DND-41 (cell line): ENCODE results near the gene OR1Q1.

Experiments used
- ATAC-seq: fragments of 200-7000 bp; cut with Tn5 transposase; 3 replicates; pipeline ENCODE4 v1.9.1; 2021; ENCODE audit warnings: low read depth; ENCODE audit not compliant: insufficient read depth
- DNase-seq: peaks from one replicate; pipeline ENCODE4 v3.0.0-alpha.2; 2020
- H2AFZ ChIP-seq: 2 replicates; pipeline ENCODE4 v1.6.0; 2012; ENCODE audit warnings: low read depth, low read length
- H3K27ac ChIP-seq: 2 replicates; pipeline ENCODE4 v1.5.1; 2012; ENCODE audit warnings: low read length, inconsistent platforms
- H3K27me3 ChIP-seq: fragments of 200-600 bp; sonication (generic); 2 replicates; pipeline ENCODE4 v1.6.0; 2012; ENCODE audit warnings: low read length, mild to moderate bottlenecking, inconsistent platforms; ENCODE audit not compliant: insufficient read depth, poor library complexity
- H3K36me3 ChIP-seq: 2 replicates; pipeline ENCODE4 v1.5.1; 2012; ENCODE audit warnings: low read length, inconsistent platforms; ENCODE audit not compliant: insufficient read depth
- H3K4me1 ChIP-seq: 2 replicates; pipeline ENCODE4 v1.5.1; 2012; ENCODE audit warnings: mild to moderate bottlenecking, low read length; ENCODE audit not compliant: insufficient read depth
- H3K4me2 ChIP-seq: 2 replicates; pipeline ENCODE4 v1.6.0; 2012; ENCODE audit warnings: mild to moderate bottlenecking, moderate library complexity, low read length, inconsistent platforms; ENCODE audit not compliant: insufficient read depth
- H3K4me3 ChIP-seq, 2 experiments: fragments of 200-600 bp in 1 of 2; shearing (Covaris generic) in 1 of 2; 2 replicates each; pipeline ENCODE4 v1.5.1; 2012 to 2016; ENCODE audit warnings: inconsistent platforms in 2 of 2, low read length in 2 of 2, mild to moderate bottlenecking in 2 of 2, low read depth in 1 of 2, moderate library complexity in 1 of 2
- H3K79me2 ChIP-seq: 2 replicates; pipeline ENCODE4 v1.6.0; 2012; ENCODE audit warnings: low read length, inconsistent platforms; ENCODE audit not compliant: insufficient read depth
- H3K9ac ChIP-seq: 2 replicates; pipeline ENCODE4 v1.6.0; 2012; ENCODE audit warnings: low read depth, mild to moderate bottlenecking, inconsistent platforms, low read length, moderate library complexity
- H3K9me3 ChIP-seq: 2 replicates; pipeline ENCODE4 v1.5.1; 2012; ENCODE audit warnings: low read length, moderate library complexity, mild to moderate bottlenecking, inconsistent platforms; ENCODE audit not compliant: insufficient read depth, severe bottlenecking
- H4K20me1 ChIP-seq: 2 replicates; pipeline ENCODE4 v1.6.0; 2012; ENCODE audit warnings: low read length; ENCODE audit not compliant: insufficient read depth
- EZH2 ChIP-seq: IDR thresholded peaks from 3 replicates; pipeline ENCODE4 v1.6.1; 2012; ENCODE audit warnings: borderline replicate concordance, low read depth, mild to moderate bottlenecking, moderate library complexity, low read length, inconsistent platforms; ENCODE audit not compliant: severe bottlenecking
- TF ChIP-seq, protein P1 (sequence below): IDR thresholded peaks from 2 replicates; pipeline ENCODE4 v1.5.1; 2012; ENCODE audit warnings: borderline replicate concordance, low read length, moderate library complexity, mild to moderate bottlenecking; ENCODE audit not compliant: poor library complexity, severe bottlenecking; ENCODE audit errors: extremely low read depth

Gene OR1Q1

DNA sequence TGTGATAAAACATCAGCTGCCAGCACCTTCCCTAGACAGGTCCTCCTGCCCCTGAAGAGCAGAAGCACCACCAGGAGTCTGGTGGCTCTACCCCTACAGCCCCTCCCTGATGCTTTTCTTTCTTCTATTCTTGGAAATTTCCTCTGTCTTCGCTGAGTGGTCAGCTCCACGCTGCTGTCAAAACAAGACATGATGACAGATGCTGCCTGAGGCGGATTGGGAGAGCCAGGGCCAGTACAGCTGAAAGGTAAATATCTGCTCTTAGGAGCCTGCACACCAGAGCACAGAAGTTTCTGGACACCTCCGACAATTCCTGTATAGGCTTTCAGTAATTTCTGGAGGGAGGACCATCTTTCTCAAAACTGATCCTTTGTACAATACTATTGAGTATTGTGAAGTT lies 4.7 kb upstream of the OR1Q1 start:
- H3K4me3 ChIP-seq, result no peak overlapping the region
- no peaks in the 10 kb centered on the region for H3K9me3 ChIP-seq
- peaks cover 5% of the 10 kb centered on the region for H3K27me3 ChIP-seq
- DNase-seq (no peak), ATAC-seq (no peak)
- no peak overlapping the region for H3K4me2 ChIP-seq
- no peak for TF ChIP-seq EZH2
- TF ChIP-seq, protein P1, sequence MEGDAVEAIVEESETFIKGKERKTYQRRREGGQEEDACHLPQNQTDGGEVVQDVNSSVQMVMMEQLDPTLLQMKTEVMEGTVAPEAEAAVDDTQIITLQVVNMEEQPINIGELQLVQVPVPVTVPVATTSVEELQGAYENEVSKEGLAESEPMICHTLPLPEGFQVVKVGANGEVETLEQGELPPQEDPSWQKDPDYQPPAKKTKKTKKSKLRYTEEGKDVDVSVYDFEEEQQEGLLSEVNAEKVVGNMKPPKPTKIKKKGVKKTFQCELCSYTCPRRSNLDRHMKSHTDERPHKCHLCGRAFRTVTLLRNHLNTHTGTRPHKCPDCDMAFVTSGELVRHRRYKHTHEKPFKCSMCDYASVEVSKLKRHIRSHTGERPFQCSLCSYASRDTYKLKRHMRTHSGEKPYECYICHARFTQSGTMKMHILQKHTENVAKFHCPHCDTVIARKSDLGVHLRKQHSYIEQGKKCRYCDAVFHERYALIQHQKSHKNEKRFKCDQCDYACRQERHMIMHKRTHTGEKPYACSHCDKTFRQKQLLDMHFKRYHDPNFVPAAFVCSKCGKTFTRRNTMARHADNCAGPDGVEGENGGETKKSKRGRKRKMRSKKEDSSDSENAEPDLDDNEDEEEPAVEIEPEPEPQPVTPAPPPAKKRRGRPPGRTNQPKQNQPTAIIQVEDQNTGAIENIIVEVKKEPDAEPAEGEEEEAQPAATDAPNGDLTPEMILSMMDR, result no peak
- H3K4me1 ChIP-seq, result no peaks in the 10 kb centered on the region
- no peaks in the 10 kb centered on the region for H3K36me3 ChIP-seq
- H4K20me1 ChIP-seq, result no peaks in the 10 kb centered on the region
- H3K79me2 ChIP-seq, result no peaks in the 10 kb centered on the region
- no peak overlapping the region for H3K9ac ChIP-seq
- H2AFZ ChIP-seq, result no peak overlapping the region
- no peak overlapping the region for H3K27ac ChIP-seq

DNA sequence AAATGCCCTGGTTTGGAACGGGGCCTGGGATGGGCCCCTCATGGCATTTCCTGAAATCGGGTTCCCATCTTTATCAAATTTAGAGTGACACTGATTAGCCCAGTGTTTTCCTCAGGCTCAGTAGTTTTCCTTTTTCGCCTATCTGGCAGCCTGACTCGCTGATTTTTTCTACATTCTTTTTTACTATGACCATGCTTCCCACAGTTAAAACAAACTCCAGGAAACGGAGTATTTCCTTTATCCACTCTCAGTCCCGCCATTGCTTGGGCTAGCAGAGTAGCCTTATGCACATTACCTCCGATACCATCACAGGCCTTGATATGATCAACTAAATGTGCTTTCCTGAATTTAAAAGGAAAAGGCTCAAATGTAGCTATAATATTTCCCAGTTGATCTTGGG lies 5.5 kb downstream of the OR1Q1 start:
- Histone ChIP-seq H3K9me3 (no peaks in the 10 kb centered on the region), H3K4me3 (no peak overlapping the region), H3K27me3 (no peaks in the 10 kb centered on the region), H3K4me1 (no peaks in the 10 kb centered on the region), H3K79me2 (no peaks in the 10 kb centered on the region), H3K9ac (no peak overlapping the region), H3K4me2 (no peak overlapping the region), H2AFZ (no peak overlapping the region), H4K20me1 (no peaks in the 10 kb centered on the region), H3K36me3 (no peaks in the 10 kb centered on the region), H3K27ac (no peak overlapping the region)
- no peak for DNase-seq
- no peak for TF ChIP-seq EZH2
- TF ChIP-seq, protein P1, result no peak
- ATAC-seq, result no peak

DNA sequence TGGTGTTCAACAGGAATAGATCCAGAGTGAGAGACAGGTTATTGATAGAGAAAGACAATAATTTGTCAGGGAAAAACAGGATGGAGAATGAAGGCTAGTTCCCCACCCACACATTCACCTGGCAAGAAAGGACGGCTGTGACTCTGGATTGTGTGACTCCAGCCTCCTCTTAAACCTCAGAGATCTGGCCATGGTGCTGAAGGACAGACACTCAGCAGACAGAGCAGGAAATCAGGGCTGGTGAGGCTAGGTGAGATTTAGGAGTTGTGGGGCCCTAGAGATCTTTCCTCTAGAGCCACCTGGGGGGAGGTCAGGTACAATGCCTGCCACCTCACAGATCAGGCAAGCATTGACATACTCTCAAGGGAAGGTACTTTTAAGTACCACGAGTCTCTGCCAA lies 27.7 kb downstream of the OR1Q1 start:
- Histone ChIP-seq H2AFZ (no peak overlapping the region), H3K9ac (no peak overlapping the region), H3K9me3 (no peaks in the 10 kb centered on the region), H3K4me3 (no peak overlapping the region), H3K27me3 (no peaks in the 10 kb centered on the region), H4K20me1 (no peaks in the 10 kb centered on the region), H3K79me2 (no peaks in the 10 kb centered on the region), H3K4me1 (no peaks in the 10 kb centered on the region), H3K4me2 (no peak overlapping the region), H3K27ac (no peak overlapping the region), H3K36me3 (no peaks in the 10 kb centered on the region)
- TF ChIP-seq, protein P1, result no peak
- no peak for TF ChIP-seq EZH2
- ATAC-seq (0 out of 3 replicates have a peak, but pooled peaks have one; percentile 49), DNase-seq (peak; percentile 28)

DNA sequence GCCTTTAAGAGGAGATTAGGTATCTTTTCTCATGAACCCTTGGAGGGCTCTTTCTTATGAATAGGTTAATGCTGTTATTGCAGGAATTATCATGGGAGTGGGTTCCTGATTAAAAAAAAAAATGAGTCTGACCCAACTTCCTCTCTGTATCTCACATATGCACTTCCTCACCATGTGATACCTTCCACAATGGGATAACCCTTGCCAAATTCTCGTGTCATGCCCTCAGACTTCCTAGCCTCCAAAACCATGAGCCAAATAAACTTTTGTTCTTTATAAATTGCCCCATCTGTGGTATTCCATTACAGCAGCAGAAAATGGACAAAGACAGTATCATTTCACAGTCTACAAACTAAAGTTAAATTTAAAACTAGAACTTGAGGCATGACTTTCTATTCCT lies 41.8 kb downstream of the OR1Q1 start:
- ATAC-seq (no peak), DNase-seq (no peak)
- no peak for TF ChIP-seq EZH2
- TF ChIP-seq, protein P1, result no peak
- no peaks in the 10 kb centered on the region for H3K79me2 ChIP-seq
- H3K27me3 ChIP-seq, result no peaks in the 10 kb centered on the region
- H3K36me3 ChIP-seq, result no peaks in the 10 kb centered on the region
- H3K4me1 ChIP-seq, result no peaks in the 10 kb centered on the region
- H3K27ac ChIP-seq, result no peak overlapping the region
- no peaks in the 10 kb centered on the region for H3K9me3 ChIP-seq
- H3K4me3 ChIP-seq, result no peak overlapping the region
- no peak overlapping the region for H2AFZ ChIP-seq
- H4K20me1 ChIP-seq, result no peaks in the 10 kb centered on the region
- no peak overlapping the region for H3K4me2 ChIP-seq
- H3K9ac ChIP-seq, result no peak overlapping the region
